ENCODE measurements around the gene SPTBN1.

Gene SPTBN1

GRCh38 chr2:54551123-54551756, 95.1 kb downstream of the SPTBN1 start:
- no peak for DNase-seq
- no peak overlapping the region for H3K4me3 ChIP-seq (ENCODE audit: low read depth, low read length)
- TF ChIP-seq, protein P1, sequence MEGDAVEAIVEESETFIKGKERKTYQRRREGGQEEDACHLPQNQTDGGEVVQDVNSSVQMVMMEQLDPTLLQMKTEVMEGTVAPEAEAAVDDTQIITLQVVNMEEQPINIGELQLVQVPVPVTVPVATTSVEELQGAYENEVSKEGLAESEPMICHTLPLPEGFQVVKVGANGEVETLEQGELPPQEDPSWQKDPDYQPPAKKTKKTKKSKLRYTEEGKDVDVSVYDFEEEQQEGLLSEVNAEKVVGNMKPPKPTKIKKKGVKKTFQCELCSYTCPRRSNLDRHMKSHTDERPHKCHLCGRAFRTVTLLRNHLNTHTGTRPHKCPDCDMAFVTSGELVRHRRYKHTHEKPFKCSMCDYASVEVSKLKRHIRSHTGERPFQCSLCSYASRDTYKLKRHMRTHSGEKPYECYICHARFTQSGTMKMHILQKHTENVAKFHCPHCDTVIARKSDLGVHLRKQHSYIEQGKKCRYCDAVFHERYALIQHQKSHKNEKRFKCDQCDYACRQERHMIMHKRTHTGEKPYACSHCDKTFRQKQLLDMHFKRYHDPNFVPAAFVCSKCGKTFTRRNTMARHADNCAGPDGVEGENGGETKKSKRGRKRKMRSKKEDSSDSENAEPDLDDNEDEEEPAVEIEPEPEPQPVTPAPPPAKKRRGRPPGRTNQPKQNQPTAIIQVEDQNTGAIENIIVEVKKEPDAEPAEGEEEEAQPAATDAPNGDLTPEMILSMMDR (IDR thresholded peaks at IDR 0.05; ENCODE audit: low read depth, low read length, missing control alignments), result no peak
- no peaks in the 10 kb centered on the region for H3K36me3 ChIP-seq (replicated peaks)
- in situ Hi-C loops (cut with HindIII; ENCODE audit: low pct_ligation_motif_present, low sequenced_read_pairs), result no loop called here
- no peak overlapping the region for H3K27ac ChIP-seq
- H3K27me3 ChIP-seq (replicated peaks), result no peaks in the 10 kb centered on the region

- Histone ChIP-seq H3K27ac (no peak overlapping the region), H3K36me3 (replicated peaks) (no peaks in the 10 kb centered on the region), H3K27me3 (replicated peaks) (no peaks in the 10 kb centered on the region), H3K4me3 (ENCODE audit: low read depth, low read length) (no peak overlapping the region)
- no peak for DNase-seq
- in situ Hi-C loops (cut with HindIII; ENCODE audit: low pct_ligation_motif_present, low sequenced_read_pairs), result no loop called here
- TF ChIP-seq, protein P1 (IDR thresholded peaks at IDR 0.05; ENCODE audit: low read depth, low read length, missing control alignments), result no peak
These were observed 96.9 kb downstream of the SPTBN1 start for GRCh38 chr2:54553075-54553474.

GRCh38 chr2:54553775-54554174, 97.6 kb downstream of the SPTBN1 start:
- H3K27ac ChIP-seq, result no peak overlapping the region
- H3K36me3 ChIP-seq (replicated peaks), result peaks cover 3% of the 10 kb centered on the region
- in situ Hi-C loops (cut with HindIII; ENCODE audit: low pct_ligation_motif_present, low sequenced_read_pairs), result no loop called here
- TF ChIP-seq, protein P1 (IDR thresholded peaks at IDR 0.05; ENCODE audit: low read depth, low read length, missing control alignments), result no peak
- DNase-seq, result no peak
- no peak overlapping the region for H3K4me3 ChIP-seq (ENCODE audit: low read depth, low read length)
- H3K27me3 ChIP-seq (replicated peaks), result no peaks in the 10 kb centered on the region

DNA sequence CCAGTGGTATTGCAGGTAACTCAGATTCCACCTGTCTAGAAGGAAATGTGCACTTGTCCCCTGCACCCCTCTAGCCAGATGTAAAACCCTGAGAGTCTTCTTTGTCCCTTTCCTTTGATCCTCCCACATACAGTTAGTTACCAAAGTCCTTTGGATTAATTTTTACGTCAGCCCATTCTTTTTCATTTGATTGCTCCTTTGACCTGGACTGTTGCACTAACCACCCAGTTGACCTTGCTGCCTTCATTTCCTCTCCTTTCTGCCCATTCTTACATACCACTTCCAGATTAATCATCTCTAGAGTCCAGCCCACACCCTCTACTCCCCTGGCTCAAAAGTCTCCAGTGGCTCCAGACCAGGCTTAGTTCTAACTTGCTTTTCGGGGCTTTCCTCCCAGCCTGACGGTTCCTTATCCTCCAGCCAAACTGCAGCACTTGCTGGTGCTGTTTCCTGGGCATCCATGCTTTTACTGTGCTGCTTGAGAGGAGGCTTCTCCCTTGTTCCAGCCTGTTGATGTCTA, 99.3 kb downstream of the SPTBN1 start:
- Histone ChIP-seq H3K27ac (no peak overlapping the region), H3K4me3 (ENCODE audit: low read depth, low read length) (no peak overlapping the region), H3K27me3 (replicated peaks) (no peaks in the 10 kb centered on the region), H3K36me3 (replicated peaks) (peaks cover 3% of the 10 kb centered on the region)
- in situ Hi-C loops (cut with HindIII; ENCODE audit: low pct_ligation_motif_present, low sequenced_read_pairs), result no loop called here
- no peak for DNase-seq
- TF ChIP-seq, protein P1 (IDR thresholded peaks at IDR 0.05; ENCODE audit: low read depth, low read length, missing control alignments), result no peak

DNA sequence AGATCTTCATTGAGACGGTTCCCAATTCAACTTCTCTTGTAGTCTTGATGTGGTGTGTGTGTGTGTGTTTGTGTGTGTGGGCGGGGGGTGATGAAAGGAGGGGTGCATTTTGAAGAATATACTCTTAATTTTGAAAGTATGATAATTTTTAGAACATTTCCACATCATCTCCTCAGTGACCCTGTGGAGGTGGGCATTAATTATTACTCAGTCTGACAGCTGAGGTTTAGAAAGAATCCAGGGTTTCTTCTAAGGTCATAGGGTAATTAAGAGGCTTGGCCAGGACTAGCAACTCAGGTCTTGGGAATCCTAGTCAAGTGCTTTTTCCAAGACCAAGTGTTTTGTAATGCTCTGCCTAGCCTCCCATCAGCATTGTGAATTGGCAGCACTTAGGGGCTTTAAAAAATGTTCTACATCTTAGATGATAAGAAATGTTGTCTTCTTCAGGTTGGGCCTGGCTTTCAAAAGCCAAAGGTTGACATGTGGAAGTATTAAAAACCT, 100.5 kb downstream of the SPTBN1 start:
- in situ Hi-C loops (cut with HindIII; ENCODE audit: low pct_ligation_motif_present, low sequenced_read_pairs), result no loop called here
- Histone ChIP-seq H3K27ac (no peak overlapping the region), H3K4me3 (ENCODE audit: low read depth, low read length) (no peak overlapping the region)

More for the DNA sequence above, 100.5 kb downstream of the SPTBN1 start:
- no peak for DNase-seq
- Histone ChIP-seq H3K27me3 (replicated peaks) (no peaks in the 10 kb centered on the region), H3K36me3 (replicated peaks) (peaks cover 5% of the 10 kb centered on the region)
- TF ChIP-seq, protein P1 (IDR thresholded peaks at IDR 0.05; ENCODE audit: low read depth, low read length, missing control alignments), result no peak
